K562 (cell line): ENCODE results near the gene TMEM176B. TPM values are rescaled to one million over a fixed set of nuclear protein-coding genes. Genes with fewer than 3 reads are reported as not detected.

Experiments
- ATAC-seq: fragments of 200-7000 bp; cut with Tn5 transposase; 3 replicates; pipeline ENCODE4 v1.9.1; 2020; ENCODE audit warnings: moderate library complexity
- BruUV-seq: library from RNA; stranded (reverse); fragments of 400-500 nt; replicated peaks from 2 replicates; lab custom pipeline; 2021; lab: Mats Ljungman, UMichigan
- CTCF ChIA-PET: fragments of 300-600 bp; formaldehyde crosslinking; extraction: SDS; loops from one replicate; lab custom pipeline; 2021; ENCODE audit warnings: low intra/inter-chr PET ratio; lab: Yijun Ruan, JAX
- POLR2A ChIA-PET: fragments of 300-600, 350-650 bp; sonication (Branson Sonifier 250); formaldehyde crosslinking; extraction: SDS; loops from one replicate; lab custom pipeline; 2021; ENCODE audit warnings: antibody characterized with exemption, inconsistent platforms; lab: Yijun Ruan, JAX
- DNase-seq, 4 experiments: peaks; one replicate each; pipeline versions ENCODE4 v3.0.0 to v3.0.0-alpha.2; 2011 to 2018; ENCODE audit warnings: low spot score in 3 of 4, mixed read lengths in 3 of 4; ENCODE audit errors: extremely low read depth in 1 of 4
- FAIRE-seq: peaks from 2 replicates; lab custom pipeline; 2011; peaks lifted over from hg19 to GRCh38; lab: Jason Lieb, UNC
- H2AFZ ChIP-seq: 2 replicates; pipeline ENCODE4 v1.6.0; 2011; ENCODE audit warnings: low read depth, low read length, control low read depth, inconsistent platforms
- H3K27ac ChIP-seq: fragments of 200-600 bp; 3 replicates; pipeline ENCODE4 v1.8.0; 2011; ENCODE audit warnings: low read depth, mild to moderate bottlenecking, control low read depth, inconsistent platforms, low read length, moderate library complexity, mixed read lengths; ENCODE audit errors: extremely low read depth
- H3K27me3 ChIP-seq, 2 experiments: fragments of 300-600 bp in 1 of 2; 2 replicates in 1 of 2; 3 replicates in 1 of 2; pipeline versions ENCODE4 v1.6.0 to v1.8.0; 2011; ENCODE audit warnings: inconsistent platforms in 2 of 2, low read length in 2 of 2, mild to moderate bottlenecking in 1 of 2, mixed read lengths in 1 of 2, moderate library complexity in 1 of 2; ENCODE audit not compliant: control insufficient read depth in 2 of 2, insufficient read depth in 2 of 2
- H3K36me3 ChIP-seq: fragments of 300-600 bp; 3 replicates; pipeline ENCODE4 v1.8.0; 2011; ENCODE audit warnings: mild to moderate bottlenecking, low read length, inconsistent platforms; ENCODE audit not compliant: control insufficient read depth, insufficient read depth
- H3K4me1 ChIP-seq, 2 experiments: fragments of 200-600 bp in 1 of 2; replicated peaks in 1 of 2; 2 replicates in 1 of 2; 3 replicates in 1 of 2; pipeline versions ENCODE4 v1.5.1 to v1.8.0; 2011; ENCODE audit warnings: inconsistent platforms in 2 of 2, low read length in 2 of 2, mild to moderate bottlenecking in 1 of 2, mixed read lengths in 1 of 2, moderate library complexity in 1 of 2; ENCODE audit not compliant: control insufficient read depth in 2 of 2, insufficient read depth in 2 of 2
- H3K4me2 ChIP-seq: 2 replicates; pipeline ENCODE4 v1.6.1; 2011; ENCODE audit warnings: low read length, control low read depth, inconsistent platforms, mixed read lengths; ENCODE audit not compliant: insufficient read depth
- H3K4me3 ChIP-seq: fragments of 200-600 bp; sonication (generic), shearing (Covaris generic); 2 replicates; pipeline ENCODE4 v1.5.1; 2016; ENCODE audit warnings: control low read depth, inconsistent platforms
- H3K79me2 ChIP-seq: fragments of 200-600 bp; 3 replicates; pipeline ENCODE4 v1.8.0; 2011; ENCODE audit warnings: low read length, inconsistent platforms; ENCODE audit not compliant: control insufficient read depth, insufficient read depth
- H3K9ac ChIP-seq, 2 experiments: 2 replicates each; pipeline versions ENCODE4 v1.6.0 to v1.6.1; 2011; ENCODE audit warnings: low read depth in 2 of 2, low read length in 2 of 2, control low read depth in 1 of 2, inconsistent platforms in 1 of 2, mild to moderate bottlenecking in 1 of 2, mixed read lengths in 1 of 2; ENCODE audit not compliant: insufficient read depth in 1 of 2
- H3K9me1 ChIP-seq: one replicate; pipeline ENCODE4 v1.6.0; 2011; ENCODE audit warnings: inconsistent platforms, mild to moderate bottlenecking, low read length, moderate library complexity; ENCODE audit not compliant: control insufficient read depth, insufficient read depth
- H3K9me3 ChIP-seq: replicated peaks from 2 replicates; pipeline ENCODE4 v1.5.1; 2011; ENCODE audit warnings: low read depth, low read length, inconsistent platforms; ENCODE audit not compliant: control insufficient read depth, insufficient read depth
- H4K20me1 ChIP-seq: replicated peaks from 2 replicates; pipeline ENCODE4 v1.6.1; 2011; ENCODE audit warnings: low read length, inconsistent platforms, mixed read lengths; ENCODE audit not compliant: control insufficient read depth, insufficient read depth
- CBFB ChIP-seq: sonication (generic); formaldehyde crosslinking; IDR thresholded peaks from 2 replicates; pipeline ENCODE4 v1.4.0; 2020; ENCODE audit warnings: mild to moderate bottlenecking, missing genetic modification reagents
- CHD1 ChIP-seq: fragments of 200-600 bp; sonication (generic); IDR thresholded peaks from one replicate; pipeline ENCODE4 v1.6.1; 2012; ENCODE audit warnings: mild to moderate bottlenecking, moderate library complexity, low read length, inconsistent platforms
- MCM2 ChIP-seq: fragments of 450-650 bp; IDR thresholded peaks from 2 replicates; pipeline ENCODE4 v1.6.1; 2017; ENCODE audit warnings: low read depth, mild to moderate bottlenecking
- NFIX ChIP-seq: fragments of 250-450 bp; sonication (Bioruptor Pico); IDR thresholded peaks from 2 replicates; pipeline ENCODE4 v1.4.0; 2020; ENCODE audit warnings: low read depth, mild to moderate bottlenecking, moderate library complexity
- POLR3A ChIP-seq: IDR thresholded peaks from 2 replicates; pipeline ENCODE4 v1.6.1; 2011; ENCODE audit warnings: borderline replicate concordance, mild to moderate bottlenecking, moderate library complexity; ENCODE audit not compliant: insufficient read length, insufficient read depth; ENCODE audit errors: extremely low read depth
- TAL1 ChIP-seq: fragments of 450-650 bp; IDR thresholded peaks from 2 replicates; pipeline ENCODE4 v1.6.1; 2016; ENCODE audit warnings: mild to moderate bottlenecking
- TCF7 ChIP-seq: sonication (generic); IDR thresholded peaks from 2 replicates; pipeline ENCODE4 v1.6.1; 2016; ENCODE audit warnings: antibody characterized with exemption, borderline replicate concordance
- ZBTB7A ChIP-seq: IDR thresholded peaks from 2 replicates; pipeline ENCODE4 v1.6.1; 2011; ENCODE audit warnings: low read depth, mild to moderate bottlenecking, low read length, moderate library complexity, borderline replicate concordance; ENCODE audit not compliant: control insufficient read depth
- ZFP91 ChIP-seq: sonication (generic); formaldehyde crosslinking; IDR thresholded peaks from 2 replicates; pipeline ENCODE4 v1.8.0; 2022; ENCODE audit warnings: mild to moderate bottlenecking, missing genetic modification reagents
- ZNF165 ChIP-seq: fragments of 250-450 bp; sonication (Bioruptor Pico); IDR thresholded peaks from 2 replicates; pipeline ENCODE4 v1.4.0; 2020; ENCODE audit warnings: borderline replicate concordance
- ZSCAN29 ChIP-seq: fragments of 450-650 bp; IDR thresholded peaks from 2 replicates; pipeline ENCODE4 v1.6.1; 2017
- WGBS: fragments of 100-300 bp; shearing (Covaris generic); methylation state at CpG from one replicate; pipeline ENCODE4 v1.1.6; 2016; ENCODE audit warnings: low coverage, mixed read lengths; ENCODE audit not compliant: insufficient coverage; ENCODE audit errors: missing lambda C conversion rate; 5-methylcytosine and 5-hydroxymethylcytosine counted together
- in situ Hi-C: fragments of 300-500 bp; cut with MboI; formaldehyde crosslinking; loops from 4 replicates; pipeline ENCODE4 v1.15.0; 2018; ENCODE audit warnings: inconsistent platforms, mixed read lengths
- intact Hi-C: fragments of 100-400 bp; cut with micrococcal nuclease; formaldehyde crosslinking; loops from 2 replicates; pipeline ENCODE4 v1.14.2; 2022
- polyA plus RNA-seq, 8 experiments: library from polyadenylated mRNA; depleted of rRNA in 4 of 8; stranded (reverse) in 5 of 8; unstranded in 3 of 8; fragments of >200 nt; fragmentation: Nextera tagmentation in 2 of 8; fragmentation: Illumina TruSeq in 1 of 8; extraction: Ambion mirVana in 2 of 8; extraction: Trizol in 1 of 8; gene quantifications; 2 replicates each; pipeline versions ENCODE4 v1.2.1 to v1.2.3, GENCODE V29; 2011 to 2014; ENCODE audit warnings: inconsistent platforms in 1 of 8, missing spikeins in 1 of 8
- total RNA-seq, 7 experiments: library from RNA; depleted of rRNA in 6 of 7; stranded (reverse); fragments of >200 nt in 6 of 7; fragmentation: Illumina TruSeq in 2 of 7; extraction: Trizol in 2 of 7; gene quantifications; 2 replicates each; pipeline versions ENCODE4 v1.2.1 to v1.2.3, GENCODE V29; 2011 to 2021; ENCODE audit warnings: low replicate concordance in 1 of 7
- TF ChIP-seq, protein P1 (sequence below): fragments of 450-650 bp; IDR thresholded peaks from 2 replicates; pipeline ENCODE4 v1.6.1; 2016
- TF ChIP-seq, protein P2 (sequence below): fragments of 450-650 bp; formaldehyde crosslinking; IDR thresholded peaks from 2 replicates; pipeline ENCODE4 v1.4.0; 2020; ENCODE audit warnings: mild to moderate bottlenecking
- TF ChIP-seq, protein P3 (sequence below): fragments of 450-650 bp; formaldehyde crosslinking; IDR thresholded peaks from 2 replicates; pipeline ENCODE4 v1.4.0; 2022; ENCODE audit warnings: missing genetic modification characterization

TMEM176B gene
- total and polyA plus RNA-seq, 9 of the 15 experiments (the other 6 are each of a cell fraction or from before 2014, with no cell fraction given): 0.19 to 0.60 TPM; not detected in 7

- TF ChIP-seq ZFP91 (CRISPR knock-in tag) (no peak), NFIX (CRISPR knock-in tag) (no peak), ZBTB7A (no peak)
- TF ChIP-seq, protein P1, sequence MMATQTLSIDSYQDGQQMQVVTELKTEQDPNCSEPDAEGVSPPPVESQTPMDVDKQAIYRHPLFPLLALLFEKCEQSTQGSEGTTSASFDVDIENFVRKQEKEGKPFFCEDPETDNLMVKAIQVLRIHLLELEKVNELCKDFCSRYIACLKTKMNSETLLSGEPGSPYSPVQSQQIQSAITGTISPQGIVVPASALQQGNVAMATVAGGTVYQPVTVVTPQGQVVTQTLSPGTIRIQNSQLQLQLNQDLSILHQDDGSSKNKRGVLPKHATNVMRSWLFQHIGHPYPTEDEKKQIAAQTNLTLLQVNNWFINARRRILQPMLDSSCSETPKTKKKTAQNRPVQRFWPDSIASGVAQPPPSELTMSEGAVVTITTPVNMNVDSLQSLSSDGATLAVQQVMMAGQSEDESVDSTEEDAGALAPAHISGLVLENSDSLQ: no peak
These were observed 56.0 kb downstream of the TMEM176B start (continued) for GRCh38 chr7:150744041-150744656.

- Histone ChIP-seq H3K79me2 (no peaks in the 10 kb centered on the region), H3K4me1 (no peaks in the 10 kb centered on the region; a peak in 1 of 5 replicates), H3K9me1 (no peaks in the 10 kb centered on the region), H4K20me1 (peaks cover 5% of the 10 kb centered on the region; the same call in 1 of the 2 replicates), H3K4me3 (no peak overlapping the region), H3K9ac (no peak overlapping the region), H3K36me3 (no peaks in the 10 kb centered on the region), H3K27me3 (peaks cover 9 to 33% of the 10 kb centered on the region in 2 experiments; a peak in 4 of 5 replicates), H3K4me2 (no peak overlapping the region), H3K27ac (no peak overlapping the region), H3K9me3 (no peaks in the 10 kb centered on the region), H2AFZ (no peak overlapping the region)
- ATAC-seq (no peak), DNase-seq (no peak), FAIRE-seq (no peak)
- POLR2A ChIA-PET: interaction anchor here (0.6 to 1.5 kb wide), 4 partner anchors 10 to 312 kb away, joined by 3 to 4 read pairs (median 3); no protein-coding TSS in a partner anchor
- WGBS: 0% methylated on average over 14 of the region's 14 CpGs
- BruUV-seq: no TSS peak
- intact Hi-C loops: no loop called here
- CTCF ChIA-PET: no interaction called here
- in situ Hi-C loops: no loop called here
- TF ChIP-seq TCF7 (no peak), ZNF165 (no peak), CBFB (CRISPR knock-in tag) (no peak), ZSCAN29 (no peak), CHD1 (no peak), TAL1 (no peak), MCM2 (no peak), POLR3A (no peak)
- TF ChIP-seq, protein P2, sequence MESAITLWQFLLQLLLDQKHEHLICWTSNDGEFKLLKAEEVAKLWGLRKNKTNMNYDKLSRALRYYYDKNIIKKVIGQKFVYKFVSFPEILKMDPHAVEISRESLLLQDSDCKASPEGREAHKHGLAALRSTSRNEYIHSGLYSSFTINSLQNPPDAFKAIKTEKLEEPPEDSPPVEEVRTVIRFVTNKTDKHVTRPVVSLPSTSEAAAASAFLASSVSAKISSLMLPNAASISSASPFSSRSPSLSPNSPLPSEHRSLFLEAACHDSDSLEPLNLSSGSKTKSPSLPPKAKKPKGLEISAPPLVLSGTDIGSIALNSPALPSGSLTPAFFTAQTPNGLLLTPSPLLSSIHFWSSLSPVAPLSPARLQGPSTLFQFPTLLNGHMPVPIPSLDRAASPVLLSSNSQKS (CRISPR knock-in tag): no peak
- TF ChIP-seq, protein P3, sequence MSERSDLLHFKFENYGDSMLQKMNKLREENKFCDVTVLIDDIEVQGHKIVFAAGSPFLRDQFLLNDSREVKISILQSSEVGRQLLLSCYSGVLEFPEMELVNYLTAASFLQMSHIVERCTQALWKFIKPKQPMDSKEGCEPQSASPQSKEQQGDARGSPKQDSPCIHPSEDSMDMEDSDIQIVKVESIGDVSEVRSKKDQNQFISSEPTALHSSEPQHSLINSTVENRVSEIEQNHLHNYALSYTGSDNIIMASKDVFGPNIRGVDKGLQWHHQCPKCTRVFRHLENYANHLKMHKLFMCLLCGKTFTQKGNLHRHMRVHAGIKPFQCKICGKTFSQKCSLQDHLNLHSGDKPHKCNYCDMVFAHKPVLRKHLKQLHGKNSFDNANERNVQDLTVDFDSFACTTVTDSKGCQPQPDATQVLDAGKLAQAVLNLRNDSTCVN (CRISPR knock-in tag): no peak
These were observed 57.7 kb downstream of the TMEM176B start for GRCh38 chr7:150742286-150742968.
